IPS DF 4.7 (cell line): ENCODE data around the gene ACOXL.
"Not testable (repeated sequence)": the region's sequence is repeated elsewhere in the genome, so short reads cannot be mapped to it uniquely, and the experiment has no call there.

Experiments used
- DNase-seq: peaks from one replicate; pipeline ENCODE4 v3.0.0-alpha.2; 2013; ENCODE audit warnings: low spot score; ENCODE audit errors: extremely low read depth

The ACOXL gene

GRCh38 chr2:110960954-110961353 is 228.6 kb downstream of the ACOXL start:
- no peak for DNase-seq

GRCh38 chr2:110961643-110962042 is 229.3 kb downstream of the ACOXL start:
- DNase-seq: not testable (repeated sequence)

GRCh38 chr2:110969696-110970095 is 237.3 kb downstream of the ACOXL start:
- no peak for DNase-seq

GRCh38 chr2:110970201-110970600 is 237.8 kb downstream of the ACOXL start:
- no peak for DNase-seq

- DNase-seq: no peak
Observed at GRCh38 chr2:110971811-110972210, 239.4 kb downstream of the ACOXL start.

GRCh38 chr2:110973262-110973661 is 240.9 kb downstream of the ACOXL start:
- no peak for DNase-seq

- DNase-seq: no peak
Observed at GRCh38 chr2:110977403-110977802, 245.0 kb downstream of the ACOXL start.

GRCh38 chr2:110978148-110978547 is 245.8 kb downstream of the ACOXL start:
- DNase-seq: no peak

- DNase-seq: no peak
Observed at GRCh38 chr2:110978756-110979470, 246.5 kb downstream of the ACOXL start.

GRCh38 chr2:110979471-110980338 is 247.3 kb downstream of the ACOXL start:
- no peak for DNase-seq

GRCh38 chr2:110980339-110981062 is 248.1 kb downstream of the ACOXL start:
- DNase-seq: no peak

GRCh38 chr2:110983133-110983532 is 250.8 kb downstream of the ACOXL start:
- DNase-seq: no peak

GRCh38 chr2:110984694-110985490 is 252.5 kb downstream of the ACOXL start:
- no peak for DNase-seq

GRCh38 chr2:110990440-110990839 is 258.1 kb downstream of the ACOXL start:
- no peak for DNase-seq

GRCh38 chr2:110991911-110992310 is 259.5 kb downstream of the ACOXL start:
- no peak for DNase-seq

- no peak for DNase-seq
Observed at GRCh38 chr2:110992886-110993285, 260.5 kb downstream of the ACOXL start.

GRCh38 chr2:110993557-110994231 is 261.3 kb downstream of the ACOXL start:
- DNase-seq: no peak

GRCh38 chr2:110994250-110994961 is 262.0 kb downstream of the ACOXL start:
- DNase-seq: no peak

- DNase-seq: no peak
Observed at GRCh38 chr2:110995911-110996310, 263.5 kb downstream of the ACOXL start.
